Spinal cord (tissue), 10 donors: ENCODE data around the gene ECEL1. TPM values are rescaled to one million over a fixed set of nuclear protein-coding genes. Genes with fewer than 3 reads are reported as not detected.

Experiments
- DNase-seq, 6 donors: peaks; one replicate each; pipeline versions ENCODE4 v3.0.0 to v3.0.0-alpha.2; 2013 to 2015; ENCODE audit warnings: low spot score in 6 of 6, low read depth in 4 of 6
- H3K27ac ChIP-seq: one replicate; pipeline ENCODE4 v1.5.1; 2013; ENCODE audit warnings: low read depth, low read length, control low read depth
- H3K27me3 ChIP-seq: one replicate; pipeline ENCODE4 v1.6.1; 2013; ENCODE audit warnings: low read length; ENCODE audit not compliant: control insufficient read depth, insufficient read depth
- H3K36me3 ChIP-seq: one replicate; pipeline ENCODE4 v1.6.1; 2013; ENCODE audit warnings: low read length; ENCODE audit not compliant: control insufficient read depth, insufficient read depth
- H3K4me1 ChIP-seq: one replicate; pipeline ENCODE4 v1.6.1; 2013; ENCODE audit warnings: low read length; ENCODE audit not compliant: control insufficient read depth, insufficient read depth
- H3K4me3 ChIP-seq: one replicate; pipeline ENCODE4 v1.5.1; 2013; ENCODE audit warnings: low read depth, low read length, control low read depth
- H3K9me3 ChIP-seq: one replicate; pipeline ENCODE4 v1.6.1; 2013; ENCODE audit warnings: low read length; ENCODE audit not compliant: control insufficient read depth, insufficient read depth
- WGBS: methylation state at CpG from one replicate; pipeline ENCODE4 v1.1.5; 2013; ENCODE audit warnings: missing lambda C conversion rate; ENCODE audit not compliant: insufficient coverage; 5-methylcytosine and 5-hydroxymethylcytosine counted together
- polyA plus RNA-seq, 2 donors: library from polyadenylated mRNA; unstranded; fragments of 120-200 nt; gene quantifications; one replicate each; pipeline ENCODE4 v1.2.1, GENCODE V29; 2013; ENCODE audit not compliant: insufficient read length in 2 of 2
- total RNA-seq, 2 donors: library from RNA; depleted of rRNA in 1 of 2; stranded (reverse); fragments of 120-200 nt in 1 of 2; fragments of >200 nt in 1 of 2; gene quantifications; one replicate each; pipeline versions ENCODE4 v1.2.3 to v1.2.4, GENCODE V29; 2013 to 2014
- donor health status: healthy.

Gene ECEL1
- total and polyA plus RNA-seq, 4 donors: 23.5 to 82.6 (median 52.8) TPM

DNA sequence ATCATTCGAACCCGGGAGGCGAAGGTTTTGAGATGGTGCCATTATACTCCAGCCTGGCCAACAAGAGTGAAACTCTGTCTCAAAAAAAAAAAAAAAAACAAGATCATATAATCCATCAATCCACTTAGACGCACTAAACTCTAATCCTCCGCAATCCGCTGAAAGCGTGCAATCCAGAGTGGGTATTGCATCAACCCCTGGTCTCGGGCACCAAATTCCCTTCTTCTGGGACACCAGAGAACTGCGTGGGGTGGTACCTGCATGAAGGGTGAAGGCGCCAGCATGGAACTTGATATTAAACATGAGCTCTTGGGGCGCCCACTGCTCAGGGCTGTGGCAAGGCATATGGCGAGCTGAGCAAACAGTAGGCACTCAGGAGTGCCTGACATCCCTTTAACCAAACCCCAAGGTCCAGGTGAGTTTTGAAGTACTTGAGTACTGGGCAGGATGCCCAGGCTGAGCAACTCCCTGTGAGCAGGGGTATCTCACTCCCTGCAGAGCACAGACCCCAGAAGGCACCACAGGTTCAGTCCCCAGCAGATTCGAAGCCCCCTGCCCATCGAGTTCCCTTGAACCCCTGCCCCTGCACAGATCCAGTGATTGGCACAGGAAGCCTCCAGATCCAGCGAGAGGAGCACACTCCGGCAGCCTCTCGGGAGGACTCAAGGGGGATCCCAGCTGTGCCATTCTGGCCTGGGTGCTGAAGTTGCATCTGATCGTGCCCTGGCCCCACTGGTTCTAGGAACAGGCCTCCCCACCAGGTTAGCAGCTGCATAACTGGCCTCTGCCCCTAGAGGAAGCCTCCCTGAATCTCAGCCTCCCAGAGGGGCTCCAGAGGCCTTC is 23.7 kb downstream of the ECEL1 start:
- peaks cover 9% of the 10 kb centered on the region for H3K27me3 ChIP-seq
- H3K4me3 ChIP-seq: no peak overlapping the region
- no peak overlapping the region for H3K27ac ChIP-seq
- H3K36me3 ChIP-seq: no peaks in the 10 kb centered on the region
- H3K4me1 ChIP-seq: no peaks in the 10 kb centered on the region
- 90% methylated on average over 15 of the region's 18 CpGs for WGBS
- DNase-seq: no peak
- no peaks in the 10 kb centered on the region for H3K9me3 ChIP-seq

- WGBS: 80% methylated on average over 1 of the region's 2 CpGs
- peaks cover 13% of the 10 kb centered on the region for H3K27me3 ChIP-seq
These were observed 27.5 kb downstream of the ECEL1 start for GRCh38 chr2:232460171-232460570.

DNA sequence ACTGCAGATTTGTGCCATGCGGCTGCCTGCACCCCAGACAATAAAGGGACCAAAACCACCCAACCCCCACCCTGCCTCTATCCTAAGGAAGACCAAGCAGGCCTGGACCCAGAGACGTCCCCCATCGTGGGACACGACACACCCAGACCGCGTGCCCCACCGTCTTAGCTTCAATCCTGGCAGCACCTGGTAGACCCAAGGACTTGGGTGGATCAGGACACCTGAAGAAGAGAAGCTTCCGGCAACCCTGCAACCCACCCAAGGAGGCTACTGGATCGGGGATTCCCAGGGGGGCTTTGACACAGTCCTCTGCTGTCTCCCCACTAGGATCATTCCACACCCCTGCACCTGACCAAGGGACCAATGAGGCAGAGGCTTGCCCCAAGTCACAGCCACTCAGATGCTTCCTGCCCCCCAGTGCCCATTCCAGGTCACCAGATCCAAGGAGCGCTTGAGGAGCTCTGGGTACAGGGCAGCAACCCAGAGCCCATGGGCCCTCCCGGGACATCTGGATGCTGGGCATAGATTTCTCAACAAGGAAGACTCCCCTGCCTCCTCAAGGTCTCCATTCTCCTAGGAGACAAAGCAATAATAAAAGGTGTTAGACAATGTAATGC is 28.1 kb downstream of the ECEL1 start:
- H3K36me3 ChIP-seq: peaks cover 3% of the 10 kb centered on the region
- peaks cover 13% of the 10 kb centered on the region for H3K27me3 ChIP-seq
- H3K9me3 ChIP-seq: no peaks in the 10 kb centered on the region
- H3K4me3 ChIP-seq: no peak overlapping the region
- H3K27ac ChIP-seq: no peak overlapping the region
- no peak for DNase-seq
- 89% methylated on average over 10 of the region's 11 CpGs for WGBS
- H3K4me1 ChIP-seq: no peaks in the 10 kb centered on the region

More at GRCh38 chr2:232460171-232460570, 27.5 kb downstream of the ECEL1 start:
- H3K4me3 ChIP-seq: no peak overlapping the region
- no peaks in the 10 kb centered on the region for H3K9me3 ChIP-seq
- H3K36me3 ChIP-seq: peaks cover 3% of the 10 kb centered on the region
- DNase-seq: no peak
- no peaks in the 10 kb centered on the region for H3K4me1 ChIP-seq
- H3K27ac ChIP-seq: no peak overlapping the region

DNA sequence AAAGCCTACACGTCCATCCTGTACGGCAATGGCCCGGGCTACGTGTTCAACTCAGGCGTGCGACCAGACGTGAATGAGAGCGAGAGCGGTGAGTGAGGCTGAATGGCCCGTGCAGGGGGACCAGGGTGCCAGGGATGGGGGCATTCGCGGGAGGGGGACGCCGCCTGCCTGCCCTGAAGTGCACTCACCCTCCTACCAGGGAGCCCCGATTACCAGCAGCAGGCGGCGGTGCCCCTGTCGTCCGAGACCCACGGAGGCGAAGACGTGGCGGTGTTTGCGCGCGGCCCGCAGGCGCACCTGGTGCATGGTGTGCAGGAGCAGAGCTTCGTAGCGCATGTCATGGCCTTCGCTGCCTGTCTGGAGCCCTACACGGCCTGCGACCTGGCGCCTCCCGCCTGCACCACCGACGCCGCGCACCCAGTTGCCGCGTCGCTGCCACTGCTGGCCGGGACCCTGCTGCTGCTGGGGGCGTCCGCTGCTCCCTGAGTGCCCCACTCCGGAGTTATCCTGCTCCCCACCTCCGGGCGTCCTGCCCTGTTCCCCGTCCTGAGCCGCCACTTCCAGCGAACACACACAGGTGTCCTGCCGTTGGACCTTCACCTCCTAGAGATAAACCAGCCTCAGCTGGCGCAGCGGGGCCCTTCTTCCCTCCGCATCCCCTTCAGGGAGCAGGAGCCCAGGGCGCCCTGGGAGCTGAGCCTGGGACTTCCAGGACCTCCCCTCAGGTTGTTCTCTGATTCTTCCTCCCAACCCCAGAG is 28.8 kb downstream of the ECEL1 start:
- peaks cover 13% of the 10 kb centered on the region for H3K27me3 ChIP-seq
- H3K9me3 ChIP-seq: no peaks in the 10 kb centered on the region
- H3K36me3 ChIP-seq: peaks cover 3% of the 10 kb centered on the region
- no peaks in the 10 kb centered on the region for H3K4me1 ChIP-seq
- no peak for DNase-seq
- WGBS: 61% methylated on average over 56 of the region's 56 CpGs
- no peak overlapping the region for H3K27ac ChIP-seq
- no peak overlapping the region for H3K4me3 ChIP-seq

DNA sequence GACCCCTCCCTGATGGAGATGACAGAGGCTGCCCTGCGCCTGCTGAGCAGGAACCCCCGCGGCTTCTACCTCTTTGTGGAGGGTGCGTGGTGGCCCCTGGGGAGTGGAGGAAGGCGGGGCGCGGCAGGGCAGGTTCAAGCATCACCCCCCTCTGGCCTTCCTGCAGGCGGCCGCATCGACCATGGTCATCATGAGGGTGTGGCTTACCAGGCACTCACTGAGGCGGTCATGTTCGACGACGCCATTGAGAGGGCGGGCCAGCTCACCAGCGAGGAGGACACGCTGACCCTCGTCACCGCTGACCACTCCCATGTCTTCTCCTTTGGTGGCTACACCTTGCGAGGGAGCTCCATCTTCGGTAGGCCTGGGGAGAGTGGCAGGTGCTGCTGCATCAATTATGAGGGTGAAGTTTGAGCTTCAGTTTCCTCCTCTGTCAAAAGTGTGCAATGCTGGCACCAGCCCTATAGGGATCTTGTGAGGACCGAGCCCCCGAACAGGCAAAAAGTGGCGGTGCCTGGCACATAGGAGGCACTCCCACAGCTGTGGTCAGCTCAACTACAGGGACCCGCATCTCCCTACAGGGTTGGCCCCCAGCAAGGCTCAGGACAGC is 29.5 kb downstream of the ECEL1 start:
- no peaks in the 10 kb centered on the region for H3K9me3 ChIP-seq
- DNase-seq: no peak
- H3K27me3 ChIP-seq: peaks cover 13% of the 10 kb centered on the region
- H3K36me3 ChIP-seq: peaks cover 3% of the 10 kb centered on the region
- no peak overlapping the region for H3K27ac ChIP-seq
- no peak overlapping the region for H3K4me3 ChIP-seq
- H3K4me1 ChIP-seq: no peaks in the 10 kb centered on the region
- 93% methylated on average over 21 of the region's 25 CpGs for WGBS

- no peak for DNase-seq
- Histone ChIP-seq H3K27me3 (peaks cover 13% of the 10 kb centered on the region), H3K36me3 (peaks cover 3% of the 10 kb centered on the region), H3K4me1 (no peaks in the 10 kb centered on the region), H3K9me3 (no peaks in the 10 kb centered on the region), H3K4me3 (no peak overlapping the region), H3K27ac (no peak overlapping the region)
- 86% methylated on average over 20 of the region's 21 CpGs for WGBS
These were observed 30.3 kb downstream of the ECEL1 start for GRCh38 chr2:232457121-232458011.

GRCh38 chr2:232456296-232457120 is 31.1 kb downstream of the ECEL1 start:
- Histone ChIP-seq H3K4me3 (no peak overlapping the region), H3K4me1 (no peaks in the 10 kb centered on the region), H3K36me3 (peaks cover 3% of the 10 kb centered on the region), H3K9me3 (no peaks in the 10 kb centered on the region), H3K27ac (no peak overlapping the region), H3K27me3 (peaks cover 13% of the 10 kb centered on the region)
- WGBS: 94% methylated on average over 27 of the region's 27 CpGs
- no peak for DNase-seq

GRCh38 chr2:232455426-232456255 is 32.0 kb downstream of the ECEL1 start, which contains the start of gene ALPI:
Gene ALPI (plus strand): TSS chr2:232456153. CDS start chr2:232456200, 47 bp downstream.
- WGBS: 97% methylated on average over 7 of the region's 14 CpGs
- DNase-seq: no peak

More at GRCh38 chr2:232455426-232456255, 32.0 kb downstream of the ECEL1 start, which contains the start of gene ALPI:
- Histone ChIP-seq H3K27ac (no peak within 1 kb of the TSS), H3K4me3 (no peak within 1 kb of the TSS), H3K9me3 (no peaks in the 10 kb centered on the region), H3K4me1 (no peaks in the 10 kb centered on the region), H3K27me3 (peaks cover 13% of the 10 kb centered on the region), H3K36me3 (peaks cover 3% of the 10 kb centered on the region)
